PC-9 (cell line): Measurements from ENCODE around the gene PGAM4. TPM values are rescaled to one million over a fixed set of nuclear protein-coding genes. Genes with fewer than 3 reads are reported as not detected.

ENCODE experiments used
- BruUV-seq: library from RNA; stranded (reverse); fragments of 400-500 nt; replicated peaks from 2 replicates; lab custom pipeline; 2021; lab: Mats Ljungman, UMichigan
- CTCF ChIA-PET: fragments of 300-600 bp; sonication (Branson Sonifier 250); formaldehyde crosslinking; loops from one replicate; lab custom pipeline; 2022; ENCODE audit warnings: antibody characterized with exemption; lab: Charles Lee
- POLR2A ChIA-PET: fragments of 300-600 bp; sonication (Branson Sonifier 250); formaldehyde crosslinking; loops from one replicate; lab custom pipeline; 2022; ENCODE audit warnings: antibody characterized with exemption; ENCODE audit not compliant: unreplicated experiment; lab: Charles Lee
- DNase-seq, 2 experiments: peaks; one replicate each; pipeline versions ENCODE4 v3.0.0 to v3.0.0-alpha.2; 2015 to 2022; ENCODE audit warnings: mixed read lengths in 1 of 2
- H2AFZ ChIP-seq: fragments of 200-600 bp; sonication (generic); 2 replicates; pipeline ENCODE4 v1.8.1; 2017; ENCODE audit warnings: antibody characterized with exemption
- H3F3A ChIP-seq: fragments of 200-600 bp; sonication (generic); 2 replicates; pipeline ENCODE4 v1.8.1; 2017; ENCODE audit warnings: antibody characterized with exemption, mild to moderate bottlenecking, low read depth; ENCODE audit not compliant: insufficient read depth
- H3K27ac ChIP-seq: fragments of 200-600 bp; sonication (generic); 2 replicates; pipeline ENCODE4 v1.6.1; 2016; ENCODE audit warnings: mixed run types
- H3K27me3 ChIP-seq: fragments of 200-600 bp; sonication (generic); 2 replicates; pipeline ENCODE4 v1.6.1; 2016; ENCODE audit warnings: low read depth, mixed run types; ENCODE audit not compliant: insufficient read depth
- H3K36me3 ChIP-seq: fragments of 200-600 bp; sonication (generic); 2 replicates; pipeline ENCODE4 v1.6.1; 2016; ENCODE audit warnings: low read depth, mixed run types
- H3K4me1 ChIP-seq: fragments of 200-600 bp; sonication (generic); replicated peaks from 2 replicates; pipeline ENCODE4 v1.6.1; 2016; ENCODE audit warnings: mixed run types; ENCODE audit not compliant: insufficient read depth
- H3K4me2 ChIP-seq: fragments of 200-600 bp; sonication (generic); 2 replicates; pipeline ENCODE4 v1.6.1; 2017; ENCODE audit warnings: mixed run types
- H3K4me3 ChIP-seq: fragments of 200-600 bp; sonication (generic); 2 replicates; pipeline ENCODE4 v1.6.1; 2016; ENCODE audit warnings: mixed run types
- H3K79me2 ChIP-seq: fragments of 200-600 bp; sonication (generic); 2 replicates; pipeline ENCODE4 v1.6.1; 2017; ENCODE audit warnings: low read depth, mixed run types
- H3K9me2 ChIP-seq: fragments of 200-600 bp; sonication (generic); 2 replicates; pipeline ENCODE4 v1.8.1; 2017; ENCODE audit warnings: mild to moderate bottlenecking; ENCODE audit not compliant: insufficient read depth
- H3K9me3 ChIP-seq: fragments of 200-600 bp; sonication (generic); 2 replicates; pipeline ENCODE4 v1.8.1; 2016; ENCODE audit warnings: low read depth; ENCODE audit not compliant: insufficient read depth
- H4K20me1 ChIP-seq: fragments of 200-600 bp; sonication (generic); 2 replicates; pipeline ENCODE4 v1.8.1; 2017; ENCODE audit not compliant: insufficient read depth
- EZH2 ChIP-seq: fragments of 200-600 bp; sonication (generic); IDR thresholded peaks from 2 replicates; pipeline ENCODE4 v1.8.0; 2017; ENCODE audit warnings: antibody characterized with exemption, low read depth
- intact Hi-C: fragments of 100-400 bp; cut with micrococcal nuclease; formaldehyde crosslinking; loops from one replicate; pipeline ENCODE4 v1.10.0; 2022; ENCODE audit not compliant: unreplicated experiment
- total RNA-seq: library from RNA; stranded (reverse); gene quantifications from 2 replicates; pipeline ENCODE4 v1.2.3, GENCODE V29; 2021
- TF ChIP-seq, protein P1 (sequence below): fragments of 200-600 bp; sonication (generic); conservative IDR thresholded peaks from 2 replicates; pipeline ENCODE4 v1.6.1; 2017; ENCODE audit warnings: mixed run types, antibody characterized with exemption, mild to moderate bottlenecking, moderate library complexity

The PGAM4 gene
- total RNA-seq, 1 experiment from 2014 or later: not detected

DNA sequence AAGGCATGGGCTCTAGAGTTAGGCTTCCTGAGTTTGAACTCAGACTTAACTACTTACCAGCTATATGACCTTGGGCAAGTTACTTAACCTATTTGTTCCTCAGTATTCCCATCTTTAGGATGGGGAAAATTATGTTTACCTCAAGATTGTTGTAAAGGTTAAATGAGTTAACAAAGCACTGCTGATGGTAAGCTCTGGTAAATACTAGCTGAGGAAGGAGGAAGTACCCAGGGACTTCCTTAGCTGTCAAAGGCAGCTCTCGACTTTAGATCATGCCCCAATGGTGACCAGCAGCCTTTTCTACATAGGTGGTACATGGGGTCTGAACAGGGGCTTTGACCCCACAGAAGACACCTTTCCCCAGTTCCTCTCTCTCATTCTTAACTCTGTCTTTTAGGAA lies 38.9 kb downstream of the PGAM4 start:
- Histone ChIP-seq H3K4me2 (no peak overlapping the region), H3K9me2 (no peaks in the 10 kb centered on the region), H4K20me1 (no peaks in the 10 kb centered on the region), H3K9me3 (no peaks in the 10 kb centered on the region), H3F3A (no peaks in the 10 kb centered on the region), H3K4me1 (0 out of 2 replicates have a peak, but pooled peaks cover 2% of the 10 kb centered on the region), H3K4me3 (no peak overlapping the region), H3K27me3 (no peaks in the 10 kb centered on the region), H2AFZ (no peak overlapping the region), H3K79me2 (no peaks in the 10 kb centered on the region), H3K27ac (no peak overlapping the region), H3K36me3 (no peaks in the 10 kb centered on the region)
- DNase-seq: no peak
- ChIA-PET CTCF (no interaction called here), POLR2A (no interaction called here)
- intact Hi-C loops: no loop called here
- no TSS peak for BruUV-seq
- TF ChIP-seq, protein P1, sequence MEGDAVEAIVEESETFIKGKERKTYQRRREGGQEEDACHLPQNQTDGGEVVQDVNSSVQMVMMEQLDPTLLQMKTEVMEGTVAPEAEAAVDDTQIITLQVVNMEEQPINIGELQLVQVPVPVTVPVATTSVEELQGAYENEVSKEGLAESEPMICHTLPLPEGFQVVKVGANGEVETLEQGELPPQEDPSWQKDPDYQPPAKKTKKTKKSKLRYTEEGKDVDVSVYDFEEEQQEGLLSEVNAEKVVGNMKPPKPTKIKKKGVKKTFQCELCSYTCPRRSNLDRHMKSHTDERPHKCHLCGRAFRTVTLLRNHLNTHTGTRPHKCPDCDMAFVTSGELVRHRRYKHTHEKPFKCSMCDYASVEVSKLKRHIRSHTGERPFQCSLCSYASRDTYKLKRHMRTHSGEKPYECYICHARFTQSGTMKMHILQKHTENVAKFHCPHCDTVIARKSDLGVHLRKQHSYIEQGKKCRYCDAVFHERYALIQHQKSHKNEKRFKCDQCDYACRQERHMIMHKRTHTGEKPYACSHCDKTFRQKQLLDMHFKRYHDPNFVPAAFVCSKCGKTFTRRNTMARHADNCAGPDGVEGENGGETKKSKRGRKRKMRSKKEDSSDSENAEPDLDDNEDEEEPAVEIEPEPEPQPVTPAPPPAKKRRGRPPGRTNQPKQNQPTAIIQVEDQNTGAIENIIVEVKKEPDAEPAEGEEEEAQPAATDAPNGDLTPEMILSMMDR: no peak
- TF ChIP-seq EZH2: no peak

DNA sequence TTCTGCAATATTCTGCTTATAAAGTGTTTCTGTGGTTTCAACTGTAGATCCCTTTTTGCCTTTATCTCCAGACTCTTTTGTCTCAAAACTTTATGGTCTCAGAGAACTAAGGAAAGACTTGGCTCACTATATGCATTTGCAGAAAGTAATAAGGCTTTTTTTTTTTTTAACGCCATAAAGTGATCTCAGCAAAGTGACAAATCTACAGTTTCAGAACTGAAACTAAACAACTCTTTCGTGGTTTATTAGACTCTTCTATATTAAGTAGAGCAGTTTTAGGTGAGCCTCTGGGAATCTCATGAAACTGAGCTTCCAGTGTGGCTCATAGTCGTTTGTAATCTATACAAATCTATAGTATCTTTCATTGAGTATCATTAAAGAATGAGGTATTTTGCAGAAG lies 43.7 kb downstream of the PGAM4 start:
- ChIA-PET POLR2A (no interaction called here), CTCF (no interaction called here)
- Histone ChIP-seq H3K79me2 (no peaks in the 10 kb centered on the region), H4K20me1 (no peaks in the 10 kb centered on the region), H3K4me3 (no peak overlapping the region), H3F3A (no peaks in the 10 kb centered on the region), H3K36me3 (no peaks in the 10 kb centered on the region), H3K9me3 (no peaks in the 10 kb centered on the region), H3K9me2 (no peaks in the 10 kb centered on the region), H2AFZ (no peak overlapping the region), H3K4me2 (no peak overlapping the region), H3K27ac (no peak overlapping the region), H3K27me3 (no peaks in the 10 kb centered on the region), H3K4me1 (no peaks in the 10 kb centered on the region)
- no peak for DNase-seq
- TF ChIP-seq, protein P1: no peak
- intact Hi-C loops: no loop called here
- BruUV-seq: no TSS peak

DNA sequence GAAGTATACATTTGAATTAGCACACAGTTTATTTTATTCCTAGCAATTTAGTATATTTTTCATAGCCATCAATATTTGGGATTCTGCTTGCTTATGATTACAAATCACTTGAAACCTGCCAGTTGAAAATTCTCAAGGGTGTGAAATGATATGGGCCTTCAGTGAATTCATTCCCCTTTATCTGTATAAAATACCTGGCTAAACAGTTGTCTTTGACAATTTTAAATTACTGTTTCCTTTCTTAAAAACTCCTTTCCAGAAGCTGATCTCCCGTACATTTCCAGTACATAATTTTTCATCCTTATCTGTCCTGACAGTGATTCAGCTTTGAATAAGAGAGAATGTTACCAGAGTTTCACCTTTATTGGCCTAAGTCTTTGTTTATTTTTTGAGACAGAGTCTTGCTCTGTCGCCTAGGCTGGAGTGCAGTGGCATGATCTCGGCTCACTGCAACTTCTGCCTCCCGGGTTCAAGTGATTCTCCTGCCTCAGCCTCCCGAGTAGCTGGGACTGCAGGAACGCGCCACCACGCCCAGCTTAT lies 45.0 kb downstream of the PGAM4 start:
- H3K4me3 ChIP-seq: no peak overlapping the region
- no peaks in the 10 kb centered on the region for H3K79me2 ChIP-seq
- DNase-seq: no peak
- ChIA-PET POLR2A (no interaction called here), CTCF (no interaction called here)
- H3K27ac ChIP-seq: no peak overlapping the region
- no peak for TF ChIP-seq EZH2
- TF ChIP-seq, protein P1: no peak
- no peaks in the 10 kb centered on the region for H3F3A ChIP-seq
- no peaks in the 10 kb centered on the region for H3K4me1 ChIP-seq
- intact Hi-C loops: no loop called here
- no peaks in the 10 kb centered on the region for H3K27me3 ChIP-seq
- no peaks in the 10 kb centered on the region for H4K20me1 ChIP-seq
- H3K36me3 ChIP-seq: no peaks in the 10 kb centered on the region
- no peak overlapping the region for H3K4me2 ChIP-seq
- H3K9me3 ChIP-seq: no peaks in the 10 kb centered on the region
- BruUV-seq: no TSS peak
- no peaks in the 10 kb centered on the region for H3K9me2 ChIP-seq
- no peak overlapping the region for H2AFZ ChIP-seq
